ENCODE results near the gene FYCO1.
"Not testable (repeated sequence)": the region's sequence is repeated elsewhere in the genome, so short reads cannot be mapped to it uniquely, and the experiment has no call there.

Gene FYCO1

DNA sequence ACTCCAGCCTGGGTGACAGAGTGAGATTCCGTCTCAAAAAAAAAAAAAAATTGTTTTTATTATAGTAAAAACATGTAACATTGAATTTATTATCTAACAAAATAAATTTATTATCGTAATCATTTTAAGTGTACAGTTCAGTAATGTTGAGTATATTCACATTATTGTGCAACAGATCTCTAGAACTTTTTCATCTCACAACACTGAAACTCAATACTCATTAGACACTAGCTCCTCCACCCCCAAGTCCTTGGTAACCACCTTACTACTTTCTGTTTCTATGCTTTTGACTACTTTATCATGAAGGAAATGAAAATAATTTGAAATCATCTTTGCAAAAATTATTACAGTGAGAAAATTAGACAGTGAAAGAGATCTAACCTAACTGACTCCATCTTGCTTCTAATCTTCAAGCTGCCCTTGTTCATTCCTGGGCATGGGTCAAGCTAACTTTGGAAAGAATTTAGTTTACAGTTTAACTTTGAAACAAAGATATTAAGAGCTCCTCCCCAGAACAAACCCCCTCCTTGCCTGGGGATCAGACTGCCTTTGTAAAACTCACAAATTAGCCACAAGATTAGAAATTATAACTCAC is 15.0 kb upstream of the FYCO1 start:
- no peak for DNase-seq

DNA sequence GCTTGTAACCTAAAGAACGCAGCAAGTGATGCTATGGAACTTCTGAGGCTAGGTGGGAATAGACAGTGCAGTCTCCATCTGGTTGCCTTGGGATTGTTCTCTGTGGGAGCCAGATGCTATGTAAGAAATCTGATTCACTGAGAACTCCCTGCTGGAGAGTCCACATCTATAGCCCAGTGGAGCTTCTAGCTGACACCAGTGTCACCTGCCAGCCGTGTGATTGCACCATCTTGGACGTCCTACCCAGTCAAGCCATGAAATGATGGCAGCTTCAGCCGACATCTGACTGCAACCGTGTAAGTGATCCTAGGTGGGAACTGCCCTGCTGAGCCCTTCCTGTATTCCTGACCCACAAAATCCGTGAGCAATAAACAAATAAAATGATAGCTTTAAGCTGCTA is 12.4 kb upstream of the FYCO1 start:
- no peak for DNase-seq

DNA sequence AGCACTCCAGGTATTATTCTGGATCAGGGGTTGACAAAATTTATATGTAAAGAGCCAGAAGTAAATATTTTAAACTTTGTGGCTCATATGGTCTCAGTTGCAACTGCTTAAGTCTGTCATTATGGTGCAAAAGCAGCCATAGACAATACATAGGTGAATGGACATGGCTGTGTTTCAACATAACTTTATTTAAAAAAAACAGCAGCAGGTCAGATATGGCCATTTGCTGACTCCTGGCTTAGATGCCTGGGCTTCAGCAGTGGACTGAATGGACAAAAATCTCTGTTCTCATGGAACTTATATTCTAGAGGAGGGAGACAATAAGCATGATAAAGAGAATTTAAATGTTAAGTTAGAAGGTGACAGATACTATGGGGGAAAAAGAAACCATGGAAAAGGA is 11.7 kb upstream of the FYCO1 start:
- DNase-seq = no peak

DNA sequence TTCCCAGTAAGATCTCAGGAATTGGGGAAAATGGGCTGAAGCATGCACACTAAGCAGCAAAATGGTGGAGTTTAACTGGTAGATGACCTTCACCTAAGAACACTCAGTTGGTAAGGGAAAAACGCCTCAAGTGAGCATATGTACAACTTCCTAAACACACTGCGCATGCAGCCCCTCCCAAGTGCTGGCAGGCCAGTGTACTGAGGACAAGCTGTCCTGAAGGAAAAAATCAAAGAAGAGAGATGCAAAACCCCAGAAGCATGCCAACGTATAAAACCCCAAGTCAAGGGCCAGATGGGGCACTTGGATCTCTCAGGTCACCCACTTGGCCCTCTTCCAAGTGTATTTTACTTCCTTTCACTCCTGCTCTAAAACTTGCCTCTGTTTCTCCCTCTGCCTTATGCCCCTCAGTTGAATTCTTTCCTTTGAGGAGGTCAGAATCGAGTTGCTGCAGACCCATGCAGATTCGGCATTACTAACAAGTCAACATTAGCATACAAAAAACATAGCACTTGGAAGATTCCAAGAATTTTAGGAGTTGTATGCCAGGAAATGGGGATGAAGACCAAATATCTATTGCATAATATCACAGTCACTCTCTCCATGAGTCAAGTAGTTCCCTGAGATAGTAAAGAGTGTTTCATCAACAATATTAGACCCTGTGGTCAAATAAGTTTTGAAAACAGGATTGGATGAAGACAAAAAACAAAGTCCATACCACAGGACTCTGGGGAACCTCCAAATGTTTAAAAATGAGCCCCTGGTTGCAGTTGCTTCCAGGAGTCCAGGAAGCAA is 10.8 kb upstream of the FYCO1 start:
- peak; percentile 86 for DNase-seq

DNA sequence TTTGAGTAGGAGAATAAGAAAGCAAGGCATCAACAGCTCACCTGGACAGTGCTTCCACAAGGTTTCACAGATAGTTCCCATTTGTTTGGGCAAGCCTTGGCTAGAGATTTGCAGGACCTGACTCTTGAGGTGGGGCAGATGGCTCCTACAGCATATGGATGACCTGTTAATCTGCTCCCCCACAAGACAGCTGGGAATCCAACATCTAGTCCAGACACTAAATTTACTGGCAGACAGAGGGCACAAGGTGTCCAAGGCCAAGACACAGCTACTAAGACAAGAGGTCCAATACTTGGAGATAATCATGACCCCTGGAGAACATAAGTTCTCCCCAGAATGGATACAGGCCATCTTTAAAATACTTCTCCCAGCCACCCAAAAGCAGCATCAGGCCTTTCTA is 8.1 kb upstream of the FYCO1 start:
- DNase-seq = not testable (repeated sequence)

DNA sequence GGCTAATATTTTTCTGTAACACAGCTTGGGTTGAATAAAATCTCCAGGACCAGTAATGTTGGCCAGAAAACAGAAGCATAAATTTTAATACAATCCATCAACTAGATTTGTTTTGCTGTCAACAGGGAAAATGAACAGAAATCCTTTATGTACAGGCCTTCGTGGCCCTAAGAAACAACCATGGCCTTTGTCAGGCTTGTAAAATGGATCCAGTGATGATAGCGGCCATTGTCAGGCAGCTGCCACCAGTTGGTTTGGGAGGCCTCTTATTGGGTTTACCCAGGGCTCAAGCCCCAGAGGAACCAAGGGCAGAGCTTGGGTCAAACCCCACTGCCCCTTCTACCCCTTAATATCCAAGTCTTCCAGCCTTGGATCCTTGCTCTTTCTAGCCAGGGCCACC is 5.6 kb upstream of the FYCO1 start:
- no peak for DNase-seq

DNA sequence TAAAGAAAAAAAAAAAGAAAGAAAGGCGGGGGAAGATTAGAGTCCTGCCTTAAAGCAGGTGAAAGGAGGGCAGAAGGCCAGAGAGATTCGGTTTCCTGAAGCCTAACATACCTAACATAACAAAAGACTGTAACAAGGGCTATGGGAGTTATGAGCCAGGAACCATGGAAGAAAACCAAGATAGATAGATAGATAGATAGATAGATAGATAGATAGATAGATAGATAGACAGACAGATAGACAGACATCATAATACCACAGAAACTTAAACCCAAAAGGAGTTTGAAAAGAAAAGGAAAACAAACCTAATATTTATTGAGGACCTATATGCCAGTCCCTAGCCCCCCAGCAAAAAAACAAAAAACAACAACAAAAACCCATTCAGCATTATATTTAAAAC is 2.3 kb upstream of the FYCO1 start:
- no peak for DNase-seq

DNA sequence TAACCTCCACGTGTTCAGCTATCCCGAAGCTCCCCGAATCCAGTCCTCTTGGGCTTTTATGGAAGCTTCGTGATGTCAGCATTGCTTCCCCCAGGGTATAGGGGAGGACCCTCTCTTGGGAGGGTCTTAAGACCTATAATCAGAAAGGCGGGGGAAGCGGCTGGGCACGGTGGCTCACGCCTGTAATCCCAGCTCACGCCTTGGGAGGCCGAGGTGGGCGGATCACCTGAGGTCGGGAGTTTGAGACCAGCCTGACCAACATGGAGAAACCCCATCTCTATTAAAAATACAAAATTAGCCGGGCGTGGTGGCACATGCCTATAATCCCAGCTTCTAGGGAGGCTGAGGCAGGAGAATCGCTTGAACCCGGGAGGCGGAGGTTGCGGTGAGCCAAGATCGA is 1.9 kb upstream of the FYCO1 start:
- DNase-seq = not testable (repeated sequence)

DNA sequence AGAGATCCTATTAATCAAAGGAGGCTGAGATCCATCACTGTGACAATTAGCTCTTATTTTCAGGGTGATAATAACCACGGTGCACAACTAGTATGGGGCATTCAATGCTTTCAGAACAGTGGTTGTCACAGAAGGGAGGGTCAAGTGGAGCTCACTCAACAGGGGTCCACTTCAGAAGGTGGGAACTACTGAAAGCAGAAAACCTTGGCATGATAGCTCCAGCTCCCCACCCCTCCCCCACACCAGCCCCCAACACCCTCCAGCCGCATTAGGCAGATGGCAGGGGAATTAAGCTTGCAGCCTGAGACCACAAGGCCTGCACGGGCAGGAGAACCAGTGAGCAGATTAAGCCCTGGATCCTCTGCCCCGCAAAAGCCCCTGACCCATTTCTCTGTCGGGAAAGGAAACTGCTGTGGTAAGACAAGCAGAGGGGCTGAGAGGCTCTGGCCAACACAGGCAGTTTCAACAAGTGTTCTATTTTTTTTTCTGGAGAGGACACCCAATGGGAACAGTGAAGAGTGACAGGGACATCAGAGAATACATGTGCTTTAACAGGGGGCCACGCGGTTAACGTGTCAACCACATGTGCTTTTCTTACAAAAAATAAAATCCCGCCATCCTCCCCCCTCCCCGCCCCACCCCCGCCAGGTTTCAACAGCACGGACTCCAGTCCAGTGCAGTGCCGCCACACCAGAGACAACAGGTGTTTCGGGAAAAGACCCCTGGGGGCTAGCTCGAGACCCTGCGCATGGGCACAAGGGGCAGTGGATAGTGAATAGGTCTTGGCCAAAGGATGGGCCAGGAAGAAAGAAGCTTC is 997 bp downstream of the FYCO1 start:
- DNase-seq = no peak

DNA sequence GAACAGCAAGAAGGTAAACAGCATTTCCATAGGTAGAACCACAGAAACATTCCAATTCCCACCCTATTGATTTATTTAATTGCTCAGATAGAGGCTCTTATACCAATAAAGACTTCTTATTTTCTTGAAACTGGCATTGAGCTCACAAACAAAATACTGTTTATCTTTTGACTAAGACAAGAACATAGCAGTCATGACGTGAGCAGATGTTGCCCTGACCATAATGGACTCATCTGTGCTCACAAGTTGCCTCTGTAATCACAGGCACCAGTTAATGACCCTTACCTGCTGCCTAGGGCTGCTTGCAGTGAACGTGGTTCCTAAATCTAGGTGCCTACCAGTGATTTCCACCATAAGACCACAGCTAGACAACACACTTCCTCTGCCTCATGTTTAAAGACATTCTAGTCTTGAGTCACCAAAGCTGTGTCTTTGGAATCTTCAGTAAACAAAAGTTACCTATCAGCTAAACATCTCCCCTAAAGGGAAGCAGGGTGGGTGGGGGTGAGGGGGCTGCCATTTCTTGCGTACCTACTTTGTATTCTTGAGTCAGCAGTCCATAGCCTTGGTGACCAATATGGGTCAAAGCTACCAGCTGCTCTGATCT is 2.1 kb downstream of the FYCO1 start:
- no peak for DNase-seq

DNA sequence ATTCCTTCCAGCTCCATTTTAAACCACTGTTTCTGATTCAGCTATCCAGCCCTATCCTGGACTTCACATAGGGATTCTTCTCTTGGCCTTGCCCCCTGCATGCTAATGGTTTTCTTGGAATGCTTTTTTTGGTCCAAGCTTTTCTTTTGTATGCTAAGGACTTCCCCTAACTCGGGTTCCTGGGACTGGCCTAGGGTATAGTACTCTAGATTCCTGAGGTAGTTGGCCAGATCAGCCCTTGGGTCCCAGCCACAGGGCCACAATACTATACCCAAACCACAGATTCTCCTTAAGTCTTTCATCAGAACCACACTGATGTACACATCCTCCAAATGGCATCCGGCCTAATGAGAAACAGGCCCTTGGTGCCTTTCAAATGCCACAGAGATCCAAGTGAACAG is 2.8 kb downstream of the FYCO1 start:
- peak; percentile 98 for DNase-seq

DNA sequence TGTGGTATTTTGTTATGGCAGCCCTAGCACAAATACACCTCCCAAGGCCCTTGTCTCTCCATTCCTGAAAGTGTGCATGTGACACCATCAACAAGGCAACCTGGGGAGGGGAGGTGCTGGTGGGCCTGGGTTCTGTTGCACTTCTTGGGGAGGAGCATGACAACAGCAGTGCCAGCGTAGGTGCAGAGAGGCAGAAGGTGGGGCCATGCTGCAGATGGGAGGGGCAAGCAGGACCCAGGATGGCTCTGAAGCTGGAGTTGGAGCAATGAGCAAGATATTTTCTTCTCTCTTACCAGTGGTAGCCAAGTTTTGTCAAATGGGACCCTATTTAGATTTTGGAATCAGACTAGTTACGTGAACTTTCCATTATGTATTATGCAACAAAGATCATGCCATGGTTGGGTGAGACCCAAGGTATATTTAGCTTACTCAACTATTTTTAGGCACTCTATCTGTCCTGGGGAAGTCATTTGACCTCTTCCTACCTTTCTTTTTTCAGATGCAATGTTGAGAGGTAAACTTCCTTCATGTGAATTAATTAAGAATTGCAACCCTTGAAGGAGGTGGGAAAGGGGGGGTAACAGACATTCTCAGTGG is 3.4 kb downstream of the FYCO1 start:
- no peak for DNase-seq

DNA sequence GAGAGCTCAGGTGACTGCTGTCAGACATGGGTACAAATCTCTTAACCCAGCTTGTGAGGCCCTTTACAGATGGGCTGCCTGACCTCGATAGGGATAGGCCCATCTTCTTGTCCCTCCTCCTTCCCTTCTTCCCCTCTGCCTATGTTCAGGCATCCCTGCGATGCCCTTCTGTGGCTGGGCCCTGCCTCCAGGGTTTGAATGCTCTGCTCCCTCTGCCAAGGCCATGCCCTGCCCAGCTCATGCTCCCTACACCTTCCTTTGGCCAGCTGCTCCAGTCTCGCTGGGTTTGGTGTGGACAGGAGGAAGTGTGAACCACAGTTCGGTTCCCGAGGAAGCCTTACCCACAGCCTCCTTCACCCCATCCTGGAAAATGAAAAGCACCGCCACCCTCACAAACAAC is 4.3 kb downstream of the FYCO1 start:
- no peak for DNase-seq

DNA sequence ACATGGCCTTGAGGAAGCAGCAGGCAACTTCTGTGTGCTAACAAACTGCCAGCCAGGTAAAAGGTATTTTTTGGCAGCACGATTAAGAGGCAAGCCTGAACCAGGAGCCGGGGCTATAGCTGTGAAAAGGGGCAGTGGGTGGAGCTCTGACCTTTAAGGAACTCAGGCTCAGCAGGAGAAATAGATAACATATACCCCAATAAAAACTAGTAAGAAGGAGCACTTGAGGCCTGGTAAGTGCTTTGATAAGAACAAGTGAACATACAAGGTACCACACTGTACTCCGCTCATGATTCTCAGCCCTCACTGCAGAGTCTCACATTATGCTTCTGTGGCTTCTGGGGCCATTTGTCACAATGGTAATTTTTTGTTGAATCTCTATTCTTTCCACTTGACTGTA is 5.4 kb downstream of the FYCO1 start:
- DNase-seq = no peak

DNA sequence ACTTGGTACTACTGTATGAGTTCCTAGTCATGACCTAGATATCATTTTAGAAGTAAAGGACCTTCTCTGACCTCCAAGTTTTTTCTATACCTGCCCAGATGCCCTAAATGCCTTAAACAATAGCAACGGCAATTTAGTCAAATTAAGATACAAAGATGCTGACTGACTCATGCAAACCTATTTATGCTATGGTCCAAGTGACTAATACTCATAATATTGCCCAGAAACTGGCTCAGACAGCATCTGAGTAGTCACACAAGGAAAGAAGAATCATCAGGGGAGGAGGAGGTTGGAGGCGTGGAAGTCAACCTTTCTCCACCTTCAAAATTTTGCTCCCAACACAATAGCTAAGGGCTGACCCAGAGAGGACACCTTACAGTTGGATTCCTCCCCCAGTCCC is 6.8 kb downstream of the FYCO1 start:
- peak; percentile 84 for DNase-seq

DNA sequence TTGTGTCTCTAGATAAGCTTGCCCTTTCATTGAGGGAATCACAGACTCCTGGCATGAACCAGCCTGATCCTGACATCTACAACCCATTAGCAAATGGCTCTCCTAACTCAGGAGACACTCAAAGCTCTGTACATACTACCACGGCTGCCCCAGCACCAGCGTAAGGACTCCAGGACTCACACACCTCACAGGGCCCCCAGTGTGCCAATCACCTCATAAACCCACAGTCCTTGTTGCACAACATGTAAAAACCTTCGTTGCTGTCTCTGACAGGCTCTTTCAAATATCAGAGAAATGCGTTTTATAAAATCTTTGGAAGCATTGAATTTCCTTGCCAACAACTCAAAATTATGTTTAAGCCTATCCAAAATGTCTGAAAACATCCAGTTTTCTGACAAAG is 7.3 kb downstream of the FYCO1 start:
- no peak for DNase-seq

DNA sequence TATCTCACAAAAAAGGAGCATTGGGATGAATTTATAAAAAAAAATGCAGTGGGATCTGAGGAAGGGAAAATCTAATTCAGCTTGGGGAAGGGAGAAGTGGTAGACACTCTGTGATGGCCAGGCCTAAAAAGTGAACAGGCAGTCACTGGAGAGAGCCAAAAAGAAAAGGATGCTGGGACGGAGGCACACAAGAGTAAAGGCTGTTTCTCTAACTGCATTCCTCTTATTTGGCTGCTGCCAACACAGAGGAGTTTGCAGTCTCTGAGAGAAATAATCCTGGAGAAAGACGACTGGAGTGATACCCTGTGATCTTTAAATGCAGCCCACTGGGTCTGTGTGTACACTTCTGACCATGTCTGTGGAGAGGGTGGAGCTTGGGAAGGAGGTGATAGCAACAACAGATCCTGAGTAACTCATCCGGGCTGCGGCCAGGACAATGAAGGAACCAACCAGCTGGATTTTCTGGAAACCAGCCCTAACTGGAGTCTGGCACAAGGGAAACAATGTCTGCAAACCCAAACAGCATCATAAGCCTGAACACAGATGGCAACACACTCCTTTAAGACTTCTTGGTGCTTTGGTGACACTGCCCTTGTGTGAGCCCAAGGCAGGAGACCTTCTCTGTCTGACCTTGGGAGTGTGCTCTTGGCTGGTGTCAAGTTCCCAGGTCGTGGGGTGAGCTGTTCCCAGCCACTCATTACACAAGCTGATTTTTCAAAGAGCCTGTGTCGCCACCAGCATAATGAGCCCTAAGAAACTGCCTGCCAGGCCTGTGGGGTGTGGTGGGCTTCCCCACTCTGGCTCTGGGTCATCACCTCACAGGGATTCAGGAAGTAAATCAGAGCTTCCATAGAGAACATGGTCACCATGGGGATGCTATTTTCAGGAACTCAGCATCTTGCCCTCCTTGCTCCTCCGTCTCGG is 8.0 kb downstream of the FYCO1 start:
- peak; percentile 61 for DNase-seq

DNA sequence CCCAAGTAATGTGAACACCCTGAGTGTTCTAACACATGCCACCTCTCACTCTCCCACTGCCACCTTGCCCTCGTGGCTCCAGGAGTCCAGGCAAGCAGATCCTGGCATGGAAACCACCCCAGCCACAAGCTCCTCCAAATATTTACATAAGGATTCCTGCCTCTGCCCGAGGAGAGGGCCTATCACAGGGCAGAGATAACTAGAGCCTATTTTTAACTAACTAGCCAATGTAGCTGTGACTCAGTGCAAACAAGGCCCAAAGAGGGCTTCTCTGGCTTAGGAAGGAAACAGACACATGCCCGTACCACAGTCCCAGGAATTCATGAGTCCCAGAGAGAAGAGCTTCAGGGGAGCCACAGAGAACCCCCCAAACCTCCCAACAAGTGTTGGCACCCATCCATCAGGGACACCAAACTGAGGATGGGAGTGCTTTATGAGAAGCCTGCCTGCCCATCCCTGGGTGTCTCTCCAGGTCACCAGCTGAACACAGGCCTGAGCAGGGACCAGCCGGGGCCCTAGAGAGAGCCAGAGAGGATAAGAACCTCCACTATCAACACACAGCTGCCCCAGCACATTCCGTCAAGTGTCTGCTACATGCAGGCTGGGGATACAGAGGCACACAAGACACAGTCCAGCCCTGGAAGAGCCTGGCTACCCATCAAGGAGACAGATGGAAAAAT is 9.2 kb downstream of the FYCO1 start:
- peak; percentile 49 for DNase-seq

DNA sequence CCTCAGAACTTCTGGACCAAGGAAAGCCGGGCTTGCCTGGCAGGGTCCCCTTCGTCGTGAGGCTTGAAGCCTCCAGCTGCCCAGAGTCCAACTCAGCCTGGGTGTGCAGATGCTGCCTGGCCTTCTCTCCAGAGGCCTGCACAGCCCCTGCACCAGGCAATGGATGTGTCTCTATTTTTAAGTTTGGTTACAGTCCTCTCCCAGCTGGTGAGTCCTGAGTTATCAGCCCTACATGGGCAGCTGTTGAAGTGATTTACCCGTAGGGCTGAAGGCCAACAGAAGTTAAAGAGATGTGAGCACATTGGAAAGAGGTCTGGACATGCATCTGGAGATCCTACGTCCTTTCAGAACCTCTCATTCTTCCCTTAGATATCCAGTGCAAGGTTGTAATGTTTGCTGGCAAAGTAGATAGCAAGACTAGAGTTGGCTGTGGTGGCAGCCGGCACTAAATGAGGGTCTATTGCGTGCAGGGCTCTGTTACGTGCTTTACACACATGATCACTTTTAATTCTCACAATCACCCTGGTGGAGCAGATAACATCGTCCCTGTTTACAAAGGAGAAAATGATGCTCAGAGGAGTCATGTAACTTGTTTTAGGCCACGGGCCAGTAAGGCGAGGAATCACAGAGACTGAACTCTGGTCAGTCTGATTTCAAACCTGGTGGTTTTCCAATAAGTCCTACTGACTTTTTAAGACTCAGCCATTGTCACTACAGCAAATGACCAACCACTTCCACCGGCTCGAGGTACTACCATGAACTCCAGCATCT is 9.9 kb downstream of the FYCO1 start:
- no peak for DNase-seq

Data from fibroblast of skin of abdomen (primary cell).